Measurements from ENCODE around the gene PTPRM. TPM values are rescaled to one million over a fixed set of nuclear protein-coding genes. Genes with fewer than 3 reads are reported as not detected.
A peak's percentile ranks its signal among the peaks of the same experiment; 100 is the strongest.

PTPRM gene
- total RNA-seq, 1 experiment from 2014 or later, result 100.0 TPM

- H3K27me3 Mint-ChIP-seq (ENCODE audit: insufficient read depth, unreplicated experiment), result no peaks in the 10 kb centered on the region
- no peaks in the 10 kb centered on the region for H3K27me3 ChIP-seq (replicated peaks; ENCODE audit: control insufficient read depth, insufficient read depth, low read length)
- H3K4me1 ChIP-seq, result no peaks in the 10 kb centered on the region
- ChIA-PET CTCF (no interaction called here), POLR2A (no interaction called here)
- intact Hi-C loops (cut with micrococcal nuclease; ENCODE audit: unreplicated experiment), result no loop called here
- H3K36me3 Mint-ChIP-seq (ENCODE audit: insufficient read depth, unreplicated experiment), result peaks cover 40% of the 10 kb centered on the region
- H3K9me3 Mint-ChIP-seq (ENCODE audit: unreplicated experiment), result no peaks in the 10 kb centered on the region
- H3K4me3 ChIP-seq (ENCODE audit: low read depth, low read length), result no peak overlapping the region
- H3K4me3 Mint-ChIP-seq (ENCODE audit: unreplicated experiment), result no peak overlapping the region
- no peaks in the 10 kb centered on the region; the same call in 1 of the 2 replicates for H3K36me3 ChIP-seq (ENCODE audit: control insufficient read depth, insufficient read depth, low read length)
- no peak for TF ChIP-seq CTCF (IDR thresholded peaks at IDR 0.05; ENCODE audit: insufficient read depth in 1 of 2, low read depth in 1 of 2, low read length in 1 of 2, severe bottlenecking in 1 of 2, unreplicated experiment in 1 of 2)
- BruUV-seq (replicated peaks), result no TSS peak
- no peaks in the 10 kb centered on the region for H3K4me1 Mint-ChIP-seq (ENCODE audit: low read depth, unreplicated experiment)
- no peak overlapping the region for H3K27ac Mint-ChIP-seq (ENCODE audit: unreplicated experiment)
- no peak for DNase-seq
- no peaks in the 10 kb centered on the region for H3K9me3 ChIP-seq
Observed at GRCh38 chr18:7937268-7937667, 370.2 kb downstream of the PTPRM start.

GRCh38 chr18:7939521-7939920 lies 372.4 kb downstream of the PTPRM start:
- no peak overlapping the region for H3K4me3 Mint-ChIP-seq (ENCODE audit: unreplicated experiment)
- H3K36me3 ChIP-seq (ENCODE audit: control insufficient read depth, insufficient read depth, low read length), result no peaks in the 10 kb centered on the region; the same call in 1 of the 2 replicates
- H3K9me3 Mint-ChIP-seq (ENCODE audit: unreplicated experiment), result no peaks in the 10 kb centered on the region
- ChIA-PET CTCF (no interaction called here), POLR2A (no interaction called here)
- H3K4me1 Mint-ChIP-seq (ENCODE audit: low read depth, unreplicated experiment), result peaks cover 12% of the 10 kb centered on the region
- H3K4me1 ChIP-seq, result no peaks in the 10 kb centered on the region
- BruUV-seq (replicated peaks), result no TSS peak
- no peak for TF ChIP-seq CTCF (IDR thresholded peaks at IDR 0.05; ENCODE audit: insufficient read depth in 1 of 2, low read depth in 1 of 2, low read length in 1 of 2, severe bottlenecking in 1 of 2, unreplicated experiment in 1 of 2)
- H3K27me3 ChIP-seq (replicated peaks; ENCODE audit: control insufficient read depth, insufficient read depth, low read length), result no peaks in the 10 kb centered on the region
- no peaks in the 10 kb centered on the region for H3K27me3 Mint-ChIP-seq (ENCODE audit: insufficient read depth, unreplicated experiment)
- intact Hi-C loops (cut with micrococcal nuclease; ENCODE audit: unreplicated experiment), result no loop called here
- H3K27ac Mint-ChIP-seq (ENCODE audit: unreplicated experiment), result no peak overlapping the region
- H3K9me3 ChIP-seq, result no peaks in the 10 kb centered on the region
- no peak for DNase-seq
- H3K36me3 Mint-ChIP-seq (ENCODE audit: insufficient read depth, unreplicated experiment), result peaks cover 37% of the 10 kb centered on the region
- H3K4me3 ChIP-seq (ENCODE audit: low read depth, low read length), result no peak overlapping the region

GRCh38 chr18:7940379-7940778 lies 373.3 kb downstream of the PTPRM start:
- ChIA-PET CTCF (no interaction called here), POLR2A (no interaction called here)
- no TSS peak for BruUV-seq (replicated peaks)
- no peak overlapping the region for H3K4me3 Mint-ChIP-seq (ENCODE audit: unreplicated experiment)
- H3K4me1 ChIP-seq, result no peaks in the 10 kb centered on the region; the same call in 1 of the 2 replicates
- H3K36me3 ChIP-seq (ENCODE audit: control insufficient read depth, insufficient read depth, low read length), result no peaks in the 10 kb centered on the region; the same call in 1 of the 2 replicates
- no peaks in the 10 kb centered on the region for H3K27me3 Mint-ChIP-seq (ENCODE audit: insufficient read depth, unreplicated experiment)
- no peaks in the 10 kb centered on the region for H3K9me3 Mint-ChIP-seq (ENCODE audit: unreplicated experiment)
- no peak for DNase-seq
- intact Hi-C loops (cut with micrococcal nuclease; ENCODE audit: unreplicated experiment), result no loop called here
- peak overlapping the region; percentile 6 for H3K27ac Mint-ChIP-seq (ENCODE audit: unreplicated experiment)
- H3K27me3 ChIP-seq (replicated peaks; ENCODE audit: control insufficient read depth, insufficient read depth, low read length), result no peaks in the 10 kb centered on the region
- H3K9me3 ChIP-seq, result no peaks in the 10 kb centered on the region
- no peak for TF ChIP-seq CTCF (IDR thresholded peaks at IDR 0.05; ENCODE audit: insufficient read depth in 1 of 2, low read depth in 1 of 2, low read length in 1 of 2, severe bottlenecking in 1 of 2, unreplicated experiment in 1 of 2)
- H3K4me1 Mint-ChIP-seq (ENCODE audit: low read depth, unreplicated experiment), result peaks cover 12% of the 10 kb centered on the region
- H3K4me3 ChIP-seq (ENCODE audit: low read depth, low read length), result no peak overlapping the region
- H3K36me3 Mint-ChIP-seq (ENCODE audit: insufficient read depth, unreplicated experiment), result peaks cover 46% of the 10 kb centered on the region

Measured in Caco-2 (cell line).